Gastroesophageal sphincter (tissue), 3 donors: ENCODE results near the gene PDE6D.

Experiments
- POLR2AphosphoS5 ChIP-seq: sonication (generic); formaldehyde crosslinking; IDR thresholded peaks from one replicate; pipeline ENCODE4 v1.6.1; 2017; ENCODE audit warnings: antibody characterized with exemption
- TF ChIP-seq, protein P1 (sequence below), 4 experiments: fragments of 200-600 bp in 2 of 4; fragments of 450-650 bp in 2 of 4; sonication (generic) in 1 of 4; IDR thresholded peaks; one replicate each; pipeline ENCODE4 v1.5.1; 2017 to 2019; ENCODE audit warnings: antibody characterized with exemption in 4 of 4, mild to moderate bottlenecking in 2 of 4, moderate library complexity in 2 of 4

DNA sequence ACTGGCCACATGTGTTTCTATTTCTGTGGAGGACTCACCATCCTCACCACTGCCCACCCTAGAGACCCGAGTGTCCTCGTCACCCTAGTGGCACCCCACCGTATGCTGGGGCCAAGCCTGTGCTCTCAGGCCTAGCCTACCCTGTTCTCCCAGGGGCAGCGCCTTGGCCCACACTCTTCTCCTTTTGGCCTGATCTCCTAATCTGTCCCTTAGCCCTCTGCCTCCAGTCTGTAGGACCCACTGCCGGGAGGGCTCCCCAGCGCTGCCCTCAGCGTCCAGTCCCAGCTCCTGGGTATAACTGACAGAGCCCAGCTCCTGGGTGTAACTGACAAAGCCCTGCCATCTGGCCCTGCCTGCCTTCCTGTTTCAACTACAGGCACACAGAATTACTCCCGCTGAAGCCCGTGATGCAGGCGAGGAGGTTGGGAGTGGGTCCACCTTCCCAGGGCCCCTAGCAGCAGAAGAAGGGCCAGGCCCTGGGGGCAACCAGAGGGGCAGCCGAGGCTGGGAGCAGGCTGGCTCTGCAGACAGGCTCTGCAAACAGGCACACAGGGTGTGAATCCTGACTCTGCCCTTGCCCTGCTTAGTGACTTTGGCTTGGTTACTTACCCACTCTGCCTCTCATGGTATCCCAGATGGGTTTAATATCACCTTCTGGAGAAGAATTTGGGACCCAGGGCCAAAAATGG lies 98.3 kb downstream of the PDE6D start:
- no peak for TF ChIP-seq POLR2AphosphoS5
- TF ChIP-seq, protein P1, sequence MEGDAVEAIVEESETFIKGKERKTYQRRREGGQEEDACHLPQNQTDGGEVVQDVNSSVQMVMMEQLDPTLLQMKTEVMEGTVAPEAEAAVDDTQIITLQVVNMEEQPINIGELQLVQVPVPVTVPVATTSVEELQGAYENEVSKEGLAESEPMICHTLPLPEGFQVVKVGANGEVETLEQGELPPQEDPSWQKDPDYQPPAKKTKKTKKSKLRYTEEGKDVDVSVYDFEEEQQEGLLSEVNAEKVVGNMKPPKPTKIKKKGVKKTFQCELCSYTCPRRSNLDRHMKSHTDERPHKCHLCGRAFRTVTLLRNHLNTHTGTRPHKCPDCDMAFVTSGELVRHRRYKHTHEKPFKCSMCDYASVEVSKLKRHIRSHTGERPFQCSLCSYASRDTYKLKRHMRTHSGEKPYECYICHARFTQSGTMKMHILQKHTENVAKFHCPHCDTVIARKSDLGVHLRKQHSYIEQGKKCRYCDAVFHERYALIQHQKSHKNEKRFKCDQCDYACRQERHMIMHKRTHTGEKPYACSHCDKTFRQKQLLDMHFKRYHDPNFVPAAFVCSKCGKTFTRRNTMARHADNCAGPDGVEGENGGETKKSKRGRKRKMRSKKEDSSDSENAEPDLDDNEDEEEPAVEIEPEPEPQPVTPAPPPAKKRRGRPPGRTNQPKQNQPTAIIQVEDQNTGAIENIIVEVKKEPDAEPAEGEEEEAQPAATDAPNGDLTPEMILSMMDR (IDR thresholded peaks at IDR 0.05): no peak
